ENCODE data around the gene PLEKHN1.

GRCh38 chr1:970973-971730 lies 4.9 kb downstream of the PLEKHN1 start:
- TF ChIP-seq, protein P1, sequence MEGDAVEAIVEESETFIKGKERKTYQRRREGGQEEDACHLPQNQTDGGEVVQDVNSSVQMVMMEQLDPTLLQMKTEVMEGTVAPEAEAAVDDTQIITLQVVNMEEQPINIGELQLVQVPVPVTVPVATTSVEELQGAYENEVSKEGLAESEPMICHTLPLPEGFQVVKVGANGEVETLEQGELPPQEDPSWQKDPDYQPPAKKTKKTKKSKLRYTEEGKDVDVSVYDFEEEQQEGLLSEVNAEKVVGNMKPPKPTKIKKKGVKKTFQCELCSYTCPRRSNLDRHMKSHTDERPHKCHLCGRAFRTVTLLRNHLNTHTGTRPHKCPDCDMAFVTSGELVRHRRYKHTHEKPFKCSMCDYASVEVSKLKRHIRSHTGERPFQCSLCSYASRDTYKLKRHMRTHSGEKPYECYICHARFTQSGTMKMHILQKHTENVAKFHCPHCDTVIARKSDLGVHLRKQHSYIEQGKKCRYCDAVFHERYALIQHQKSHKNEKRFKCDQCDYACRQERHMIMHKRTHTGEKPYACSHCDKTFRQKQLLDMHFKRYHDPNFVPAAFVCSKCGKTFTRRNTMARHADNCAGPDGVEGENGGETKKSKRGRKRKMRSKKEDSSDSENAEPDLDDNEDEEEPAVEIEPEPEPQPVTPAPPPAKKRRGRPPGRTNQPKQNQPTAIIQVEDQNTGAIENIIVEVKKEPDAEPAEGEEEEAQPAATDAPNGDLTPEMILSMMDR (IDR thresholded peaks at IDR 0.05; ENCODE audit: poor library complexity), result no peak
- no peak for TF ChIP-seq EZH2 (IDR thresholded peaks at IDR 0.05; ENCODE audit: borderline replicate concordance)

All from hepatocyte (in vitro differentiated cells).